Astrocyte (in vitro differentiated cells and primary cell): ENCODE data around the gene EDNRB. TPM values are rescaled to one million over a fixed set of nuclear protein-coding genes. Genes with fewer than 3 reads are reported as not detected.

Experiments
- DNase-seq: peaks from one replicate; pipeline ENCODE4 v3.0.0-alpha.2; 2010; ENCODE audit warnings: low read depth
- FAIRE-seq: peaks from 2 replicates; lab custom pipeline; 2011; peaks lifted over from hg19 to GRCh38; lab: Jason Lieb, UNC
- H2AFZ ChIP-seq: 2 replicates; pipeline ENCODE4 v1.6.0; 2012; ENCODE audit warnings: low read depth, low read length, inconsistent platforms
- H3K27ac ChIP-seq: 2 replicates; pipeline ENCODE4 v1.5.1; 2011; ENCODE audit warnings: low read depth, low read length, inconsistent platforms
- H3K27me3 ChIP-seq: 2 replicates; pipeline ENCODE4 v1.6.0; 2011; ENCODE audit warnings: low read length, inconsistent platforms; ENCODE audit not compliant: insufficient read depth
- H3K36me3 ChIP-seq: 2 replicates; pipeline ENCODE4 v1.5.1; 2011; ENCODE audit warnings: low read length, inconsistent platforms; ENCODE audit not compliant: insufficient read depth
- H3K4me1 ChIP-seq: 2 replicates; pipeline ENCODE4 v1.5.1; 2011; ENCODE audit warnings: low read length, inconsistent platforms; ENCODE audit not compliant: insufficient read depth
- H3K4me2 ChIP-seq: 2 replicates; pipeline ENCODE4 v1.6.0; 2012; ENCODE audit warnings: low read length, inconsistent platforms
- H3K4me3 ChIP-seq: 2 replicates; pipeline ENCODE4 v1.5.1; 2011; ENCODE audit warnings: low read depth, mild to moderate bottlenecking, low read length, inconsistent platforms; ENCODE audit not compliant: insufficient read depth
- H3K79me2 ChIP-seq: 2 replicates; pipeline ENCODE4 v1.6.0; 2012; ENCODE audit warnings: mild to moderate bottlenecking, low read length, inconsistent platforms; ENCODE audit not compliant: insufficient read depth
- H3K9ac ChIP-seq: 2 replicates; pipeline ENCODE4 v1.6.0; 2012; ENCODE audit warnings: mild to moderate bottlenecking, low read length, inconsistent platforms
- H3K9me3 ChIP-seq: 2 replicates; pipeline ENCODE4 v1.5.1; 2012; ENCODE audit warnings: low read depth, mild to moderate bottlenecking, low read length, inconsistent platforms; ENCODE audit not compliant: insufficient read depth
- H4K20me1 ChIP-seq: 2 replicates; pipeline ENCODE4 v1.6.0; 2012; ENCODE audit warnings: low read length, inconsistent platforms; ENCODE audit not compliant: insufficient read depth
- H3K27ac Mint-ChIP-seq: one replicate; pipeline ENCODE4 v1.8.0; 2021; ENCODE audit warnings: mild to moderate bottlenecking, mixed read lengths; ENCODE audit not compliant: unreplicated experiment
- H3K27me3 Mint-ChIP-seq: one replicate; pipeline ENCODE4 v1.8.0; 2021; ENCODE audit warnings: low read depth, mixed read lengths; ENCODE audit not compliant: unreplicated experiment
- H3K36me3 Mint-ChIP-seq: one replicate; pipeline ENCODE4 v1.8.0; 2021; ENCODE audit warnings: low read depth, mixed read lengths; ENCODE audit not compliant: unreplicated experiment
- H3K4me1 Mint-ChIP-seq: one replicate; pipeline ENCODE4 v1.8.0; 2021; ENCODE audit warnings: low read depth, mixed read lengths; ENCODE audit not compliant: unreplicated experiment
- H3K4me3 Mint-ChIP-seq: one replicate; pipeline ENCODE4 v1.8.0; 2021; ENCODE audit warnings: mild to moderate bottlenecking, moderate library complexity, mixed read lengths; ENCODE audit not compliant: unreplicated experiment
- H3K9me3 Mint-ChIP-seq: one replicate; pipeline ENCODE4 v1.8.0; 2021; ENCODE audit warnings: mild to moderate bottlenecking, mixed read lengths; ENCODE audit not compliant: unreplicated experiment
- CTCF ChIP-seq: IDR thresholded peaks from 2 replicates; pipeline ENCODE4 v1.5.1; 2011; ENCODE audit warnings: low read depth, mild to moderate bottlenecking, inconsistent platforms, low read length, moderate library complexity; ENCODE audit not compliant: insufficient read depth
- EZH2 ChIP-seq: IDR thresholded peaks from 2 replicates; pipeline ENCODE4 v1.6.1; 2012; ENCODE audit warnings: mild to moderate bottlenecking, low read length, inconsistent platforms; ENCODE audit not compliant: insufficient read depth
- total RNA-seq: library from RNA; stranded (reverse); gene quantifications from 2 replicates; pipeline ENCODE4 v1.2.1, GENCODE V29; 2021

The EDNRB gene
- total RNA-seq, 1 donor from 2014 or later, result 3.2 TPM

GRCh38 chr13:77898097-77898496, 20.5 kb downstream of the EDNRB start:
- no peaks in the 10 kb centered on the region for H3K27me3 Mint-ChIP-seq
- Histone ChIP-seq H3K27me3 (no peaks in the 10 kb centered on the region), H3K79me2 (no peaks in the 10 kb centered on the region), H3K4me3 (no peak overlapping the region), H3K36me3 (no peaks in the 10 kb centered on the region), H3K4me1 (no peaks in the 10 kb centered on the region), H2AFZ (no peak overlapping the region), H3K27ac (no peak overlapping the region), H3K4me2 (peak overlapping the region; percentile 13), H3K9ac (no peak overlapping the region), H4K20me1 (no peaks in the 10 kb centered on the region), H3K9me3 (no peaks in the 10 kb centered on the region)
- H3K36me3 Mint-ChIP-seq, result no peaks in the 10 kb centered on the region
- no peak for FAIRE-seq
- no peak overlapping the region for H3K4me3 Mint-ChIP-seq
- no peak for TF ChIP-seq EZH2
- TF ChIP-seq CTCF, result no peak
- no peak for DNase-seq
- no peak overlapping the region for H3K27ac Mint-ChIP-seq
- H3K4me1 Mint-ChIP-seq, result no peaks in the 10 kb centered on the region
- H3K9me3 Mint-ChIP-seq, result peaks cover 4% of the 10 kb centered on the region

DNA sequence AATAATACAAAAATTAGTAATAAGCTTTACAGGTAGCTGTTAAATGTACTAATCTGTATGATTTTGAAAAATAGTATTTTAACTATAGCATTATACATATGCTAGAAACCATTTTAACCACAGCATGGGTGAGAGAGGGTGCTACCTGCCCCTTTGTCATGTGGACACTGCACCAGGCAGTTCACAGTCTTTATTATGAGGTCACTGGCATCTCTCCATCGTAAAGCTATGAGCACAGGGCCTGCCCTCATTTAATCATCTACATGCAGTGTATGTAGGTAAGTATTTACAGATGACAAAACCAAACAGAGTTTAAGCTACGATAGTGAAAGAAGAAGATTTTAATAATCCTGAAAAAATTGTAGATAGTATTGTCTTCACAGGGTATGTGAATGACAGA, 21.7 kb downstream of the EDNRB start:
- no peak for DNase-seq
- H3K79me2 ChIP-seq, result no peaks in the 10 kb centered on the region
- no peak overlapping the region for H3K4me2 ChIP-seq
- H3K4me3 Mint-ChIP-seq, result no peak overlapping the region
- no peak overlapping the region for H3K9ac ChIP-seq
- no peaks in the 10 kb centered on the region for H3K36me3 Mint-ChIP-seq
- no peaks in the 10 kb centered on the region for H3K27me3 ChIP-seq
- no peak for FAIRE-seq
- H3K27me3 Mint-ChIP-seq, result no peaks in the 10 kb centered on the region
- no peaks in the 10 kb centered on the region for H3K4me1 Mint-ChIP-seq
- no peak overlapping the region for H3K27ac Mint-ChIP-seq
- H3K9me3 Mint-ChIP-seq, result no peaks in the 10 kb centered on the region
- no peak overlapping the region for H3K27ac ChIP-seq
- no peaks in the 10 kb centered on the region for H4K20me1 ChIP-seq
- no peaks in the 10 kb centered on the region for H3K4me1 ChIP-seq
- TF ChIP-seq EZH2, result no peak
- no peak for TF ChIP-seq CTCF
- no peaks in the 10 kb centered on the region for H3K36me3 ChIP-seq
- no peaks in the 10 kb centered on the region for H3K9me3 ChIP-seq
- H2AFZ ChIP-seq, result no peak overlapping the region
- no peak overlapping the region for H3K4me3 ChIP-seq

- H3K27me3 Mint-ChIP-seq, result no peaks in the 10 kb centered on the region
- no peaks in the 10 kb centered on the region for H3K9me3 ChIP-seq
- no peak overlapping the region for H3K27ac Mint-ChIP-seq
- H3K9ac ChIP-seq, result no peak overlapping the region
- no peaks in the 10 kb centered on the region for H3K4me1 ChIP-seq
- H3K36me3 Mint-ChIP-seq, result no peaks in the 10 kb centered on the region
- H4K20me1 ChIP-seq, result no peaks in the 10 kb centered on the region
- no peak overlapping the region for H3K4me3 Mint-ChIP-seq
- H3K27me3 ChIP-seq, result no peaks in the 10 kb centered on the region
- H3K79me2 ChIP-seq, result no peaks in the 10 kb centered on the region
- no peaks in the 10 kb centered on the region for H3K36me3 ChIP-seq
- H3K4me2 ChIP-seq, result peak overlapping the region; percentile 40
- H3K9me3 Mint-ChIP-seq, result no peaks in the 10 kb centered on the region
- FAIRE-seq, result no peak
- H3K4me1 Mint-ChIP-seq, result no peaks in the 10 kb centered on the region
- DNase-seq, result peak; percentile 14
- H3K4me3 ChIP-seq, result no peak overlapping the region
- no peak overlapping the region for H3K27ac ChIP-seq
- H2AFZ ChIP-seq, result peak overlapping the region; percentile 54
- no peak for TF ChIP-seq CTCF
- TF ChIP-seq EZH2, result no peak
These were observed 22.1 kb downstream of the EDNRB start for GRCh38 chr13:77896536-77896935.
